Bronchial epithelial cell (primary cell): ENCODE data around the gene DNM2. TPM values are rescaled to one million over a fixed set of nuclear protein-coding genes. Genes with fewer than 3 reads are reported as not detected.

Source experiments
- DNase-seq: peaks from one replicate; pipeline ENCODE4 v3.0.0-alpha.2; 2010; ENCODE audit warnings: low read depth
- FAIRE-seq: peaks from 2 replicates; lab custom pipeline; 2011; peaks lifted over from hg19 to GRCh38; lab: Jason Lieb, UNC
- H3K27me3 ChIP-seq: 2 replicates; pipeline ENCODE4 v1.5.1; 2011; ENCODE audit warnings: low read length; ENCODE audit not compliant: control insufficient read depth, insufficient read depth
- H3K36me3 ChIP-seq: 2 replicates; pipeline ENCODE4 v1.5.1; 2011; ENCODE audit warnings: low read length; ENCODE audit not compliant: control insufficient read depth, insufficient read depth
- H3K4me3 ChIP-seq: 2 replicates; pipeline ENCODE4 v1.5.1; 2011; ENCODE audit warnings: mild to moderate bottlenecking, low read depth, low read length, control low read depth
- total RNA-seq: library from RNA; depleted of rRNA; stranded (reverse); fragments of >200 nt; gene quantifications from 2 replicates; pipeline ENCODE4 v1.2.1, GENCODE V29; 2014
- TF ChIP-seq, protein P1 (sequence below): IDR thresholded peaks from 2 replicates; pipeline ENCODE4 v1.5.1; 2011; ENCODE audit warnings: mild to moderate bottlenecking, moderate library complexity, low read length, control low read depth, inconsistent platforms; ENCODE audit not compliant: insufficient read depth, severe bottlenecking

Gene DNM2
- total RNA-seq, 1 donor from 2014 or later = 68.4 TPM

DNA sequence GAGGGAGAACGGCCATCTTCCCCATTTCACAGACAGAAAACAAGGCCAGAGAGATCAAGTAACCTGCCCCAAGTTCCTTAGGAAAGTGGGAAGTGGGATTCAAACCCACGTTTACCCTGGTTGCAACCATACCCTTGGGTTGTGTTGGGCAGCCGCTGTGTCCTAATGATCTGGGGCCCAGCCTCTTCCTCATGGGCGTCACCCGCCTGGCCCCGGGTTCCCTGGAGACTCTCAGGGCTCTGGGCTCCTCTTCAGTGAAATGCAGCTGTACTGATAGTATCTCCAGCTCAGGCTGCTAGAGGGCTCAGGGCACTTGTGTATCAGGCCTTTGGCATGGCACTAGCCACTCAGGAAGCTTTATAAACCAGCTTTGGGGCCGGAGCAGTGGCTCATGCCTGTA is 108.4 kb downstream of the DNM2 start:
- Histone ChIP-seq H3K36me3 (peaks cover 21% of the 10 kb centered on the region), H3K4me3 (no peak overlapping the region), H3K27me3 (no peaks in the 10 kb centered on the region)
- FAIRE-seq = no peak
- no peak for DNase-seq
- TF ChIP-seq, protein P1, sequence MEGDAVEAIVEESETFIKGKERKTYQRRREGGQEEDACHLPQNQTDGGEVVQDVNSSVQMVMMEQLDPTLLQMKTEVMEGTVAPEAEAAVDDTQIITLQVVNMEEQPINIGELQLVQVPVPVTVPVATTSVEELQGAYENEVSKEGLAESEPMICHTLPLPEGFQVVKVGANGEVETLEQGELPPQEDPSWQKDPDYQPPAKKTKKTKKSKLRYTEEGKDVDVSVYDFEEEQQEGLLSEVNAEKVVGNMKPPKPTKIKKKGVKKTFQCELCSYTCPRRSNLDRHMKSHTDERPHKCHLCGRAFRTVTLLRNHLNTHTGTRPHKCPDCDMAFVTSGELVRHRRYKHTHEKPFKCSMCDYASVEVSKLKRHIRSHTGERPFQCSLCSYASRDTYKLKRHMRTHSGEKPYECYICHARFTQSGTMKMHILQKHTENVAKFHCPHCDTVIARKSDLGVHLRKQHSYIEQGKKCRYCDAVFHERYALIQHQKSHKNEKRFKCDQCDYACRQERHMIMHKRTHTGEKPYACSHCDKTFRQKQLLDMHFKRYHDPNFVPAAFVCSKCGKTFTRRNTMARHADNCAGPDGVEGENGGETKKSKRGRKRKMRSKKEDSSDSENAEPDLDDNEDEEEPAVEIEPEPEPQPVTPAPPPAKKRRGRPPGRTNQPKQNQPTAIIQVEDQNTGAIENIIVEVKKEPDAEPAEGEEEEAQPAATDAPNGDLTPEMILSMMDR = no peak

DNA sequence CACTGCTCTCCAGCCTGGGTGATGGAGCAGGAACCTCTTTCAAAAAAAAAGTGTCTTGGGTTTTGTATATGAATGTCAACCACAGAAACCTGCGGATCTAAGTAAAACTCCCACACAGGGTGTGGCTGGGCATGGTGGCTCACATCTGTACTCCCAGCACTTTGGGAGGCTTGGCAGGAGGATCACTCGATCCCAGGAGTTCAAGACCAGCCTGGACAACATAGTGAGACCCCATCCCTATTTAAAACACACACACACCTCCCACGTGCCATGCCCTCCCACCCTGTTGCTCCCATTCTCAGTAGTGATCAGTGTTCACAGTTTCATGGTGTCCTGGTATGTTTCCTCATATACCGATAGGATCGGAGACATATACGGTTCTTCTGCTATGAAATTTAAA is 109.0 kb downstream of the DNM2 start:
- peaks cover 23% of the 10 kb centered on the region for H3K36me3 ChIP-seq
- no peaks in the 10 kb centered on the region for H3K27me3 ChIP-seq
- DNase-seq (no peak), FAIRE-seq (no peak)
- no peak overlapping the region for H3K4me3 ChIP-seq
- TF ChIP-seq, protein P1 = no peak

DNA sequence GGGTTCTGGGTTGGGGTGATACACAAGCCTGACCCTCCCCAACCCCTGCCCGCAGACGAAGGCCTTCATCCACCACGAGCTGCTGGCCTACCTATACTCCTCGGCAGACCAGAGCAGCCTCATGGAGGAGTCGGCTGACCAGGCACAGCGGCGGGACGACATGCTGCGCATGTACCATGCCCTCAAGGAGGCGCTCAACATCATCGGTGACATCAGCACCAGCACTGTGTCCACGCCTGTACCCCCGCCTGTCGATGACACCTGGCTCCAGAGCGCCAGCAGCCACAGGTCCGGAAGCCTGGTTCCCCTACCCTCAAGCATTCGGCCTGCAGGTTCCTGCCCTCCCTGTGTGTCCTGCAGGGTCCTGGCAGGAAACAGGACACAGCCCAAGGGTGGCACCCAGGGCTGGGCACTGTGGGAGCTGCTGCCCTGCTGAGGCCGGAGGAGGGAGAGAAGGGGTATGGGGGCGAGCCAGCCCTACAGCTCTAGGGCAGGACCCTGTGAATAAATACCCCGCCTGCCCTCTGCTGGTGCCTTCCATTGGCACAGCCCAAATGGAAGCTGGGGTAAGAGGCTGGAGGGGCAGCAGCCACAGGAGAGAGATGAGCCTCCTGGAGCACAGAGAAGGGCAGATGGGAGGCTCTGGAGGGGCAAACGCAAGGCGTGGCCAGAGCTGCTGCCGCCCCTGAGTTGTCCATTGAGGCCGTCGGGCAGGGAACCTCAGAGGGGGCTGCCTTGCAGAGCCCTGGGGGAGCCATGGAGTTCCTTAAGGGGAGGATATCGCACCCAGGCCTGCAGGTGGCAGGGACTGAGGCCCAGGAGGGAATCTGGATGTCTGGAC is 111.3 kb downstream of the DNM2 start:
- DNase-seq (no peak), FAIRE-seq (no peak)
- TF ChIP-seq, protein P1 = no peak
- Histone ChIP-seq H3K4me3 (no peak overlapping the region), H3K27me3 (no peaks in the 10 kb centered on the region), H3K36me3 (peaks cover 21% of the 10 kb centered on the region)

DNA sequence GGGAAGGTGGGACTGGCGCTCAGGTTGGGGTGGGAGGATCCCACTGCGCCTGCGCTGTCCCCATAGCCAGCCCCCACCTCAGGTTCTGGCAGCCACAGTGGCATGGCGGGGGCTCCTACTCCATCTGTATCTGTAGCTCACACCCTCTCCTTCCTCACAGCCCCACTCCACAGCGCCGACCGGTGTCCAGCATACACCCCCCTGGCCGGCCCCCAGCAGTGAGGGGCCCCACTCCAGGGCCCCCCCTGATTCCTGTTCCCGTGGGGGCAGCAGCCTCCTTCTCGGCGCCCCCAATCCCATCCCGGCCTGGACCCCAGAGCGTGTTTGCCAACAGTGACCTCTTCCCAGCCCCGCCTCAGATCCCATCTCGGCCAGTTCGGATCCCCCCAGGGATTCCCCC is 112.1 kb downstream of the DNM2 start:
- Histone ChIP-seq H3K36me3 (peaks cover 17% of the 10 kb centered on the region), H3K4me3 (no peak overlapping the region), H3K27me3 (no peaks in the 10 kb centered on the region)
- TF ChIP-seq, protein P1 = no peak
- DNase-seq (no peak), FAIRE-seq (no peak)

DNA sequence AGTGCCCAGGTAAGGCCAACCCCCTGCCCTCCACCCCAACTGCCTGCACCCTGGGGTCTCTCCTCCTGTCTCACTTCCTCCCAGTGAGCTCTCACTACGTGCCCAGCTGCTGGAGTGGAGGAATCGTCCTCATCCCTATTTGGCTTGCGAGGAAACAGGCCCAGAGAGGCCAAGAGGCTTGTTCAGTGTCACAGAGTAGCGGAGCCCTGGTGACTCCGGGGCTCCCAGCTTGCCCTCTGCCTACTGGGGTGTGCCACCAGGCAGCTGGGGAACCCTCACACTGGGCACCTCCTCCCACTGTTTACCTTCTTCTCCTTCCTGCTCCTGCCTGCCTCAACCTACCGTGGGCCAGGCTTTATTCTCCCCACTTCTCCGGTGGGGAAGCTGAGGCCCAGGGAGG is 112.5 kb downstream of the DNM2 start:
- DNase-seq = no peak
- TF ChIP-seq, protein P1 = no peak
- peaks cover 17% of the 10 kb centered on the region for H3K36me3 ChIP-seq
- no peaks in the 10 kb centered on the region for H3K27me3 ChIP-seq
- FAIRE-seq = no peak
- no peak overlapping the region for H3K4me3 ChIP-seq
